HG03354 (cell line): ENCODE data around the gene EFL1.
A peak's percentile ranks its signal among the peaks of the same experiment; 100 is the strongest.
"Not testable (repeated sequence)": the region's sequence is repeated elsewhere in the genome, so short reads cannot be mapped to it uniquely, and the experiment has no call there.

Source experiments
- ATAC-seq: cut with Tn5 transposase; IDR thresholded peaks from one replicate; pipeline ENCODE4 v1.9.1; 2021; ENCODE audit warnings: mild to moderate bottlenecking; ENCODE audit not compliant: unreplicated experiment, poor library complexity, severe bottlenecking

Gene EFL1

DNA sequence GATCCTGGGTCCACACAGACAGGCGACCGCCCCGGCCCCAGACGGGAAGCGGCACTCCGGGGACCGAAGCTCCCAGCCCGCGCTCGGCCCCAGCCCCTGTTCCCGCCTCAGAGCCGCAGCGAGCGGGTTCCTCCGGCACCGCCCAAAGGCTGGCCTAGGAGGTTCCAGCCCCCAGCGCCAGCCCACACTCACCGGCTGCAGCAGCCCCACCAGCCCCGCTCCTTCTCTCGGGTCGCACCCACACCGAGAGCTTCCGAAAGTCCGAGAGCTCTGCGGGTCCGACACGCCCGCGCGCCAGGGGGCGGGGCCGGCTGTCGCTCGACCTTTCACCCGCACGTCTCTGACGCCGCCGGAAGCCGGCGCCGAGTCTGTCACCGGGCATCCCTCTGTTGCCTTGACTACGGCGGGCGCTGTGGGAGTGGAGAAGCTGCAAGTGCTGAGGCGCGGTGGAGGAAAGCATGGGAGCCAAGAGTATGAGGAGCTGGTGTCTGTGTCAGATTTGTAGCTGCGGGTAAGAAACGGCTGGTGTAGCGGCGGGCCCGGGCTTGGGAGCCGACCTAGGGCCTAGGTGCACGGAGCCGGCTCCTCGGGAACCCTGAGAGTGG, at the start of gene EFL1, which contains the start of gene SAXO2:
EFL1 (minus strand) TSS at position 313 of the 605 bp plus-strand sequence. CDS start 956 bp downstream, outside the sequence.
SAXO2 (plus strand) TSS at position 397 of the 605 bp plus-strand sequence; CDS start at position 459, 62 bp downstream.
- ATAC-seq, result peak; percentile 95

DNA sequence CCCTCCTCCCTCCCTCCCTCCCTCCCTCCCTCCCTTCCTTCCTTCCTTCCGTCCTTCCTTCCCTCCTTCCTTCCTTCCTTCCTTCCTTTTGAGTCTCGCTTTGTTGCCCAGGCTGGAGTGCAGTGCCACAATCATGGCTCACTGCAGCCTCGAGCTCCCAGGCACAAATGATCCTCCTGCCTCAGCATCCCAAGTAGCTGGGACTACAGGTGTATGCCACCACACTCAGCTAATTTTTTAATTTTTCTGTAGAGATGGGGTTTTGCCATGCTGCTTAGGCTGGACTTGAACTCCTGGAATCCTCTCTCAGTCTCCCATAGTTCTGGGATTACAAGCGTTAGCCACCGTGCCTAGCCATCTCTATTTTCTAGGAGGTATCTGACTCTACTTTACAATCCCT, 48.8 kb upstream of the EFL1 start:
- ATAC-seq, result not testable (repeated sequence)

DNA sequence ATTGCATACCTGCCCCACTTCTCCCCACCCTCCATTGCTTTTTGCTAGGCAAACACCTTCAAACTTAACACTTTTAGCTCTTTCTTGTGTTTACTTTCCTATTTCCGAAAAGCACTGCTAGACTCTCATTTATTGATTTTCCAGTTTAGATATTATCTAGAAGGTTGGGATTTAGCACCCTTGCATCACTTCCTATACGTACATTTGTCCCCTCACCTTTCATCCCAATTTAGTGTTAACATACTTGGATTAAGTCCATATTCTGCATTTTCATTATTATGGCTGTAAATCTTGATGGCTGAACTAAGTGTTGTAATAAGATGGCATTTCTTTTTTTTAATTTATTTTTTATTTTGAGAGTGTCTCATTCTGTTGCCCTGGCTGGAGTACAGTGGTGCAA, 47.3 kb upstream of the EFL1 start:
- ATAC-seq, result no peak

DNA sequence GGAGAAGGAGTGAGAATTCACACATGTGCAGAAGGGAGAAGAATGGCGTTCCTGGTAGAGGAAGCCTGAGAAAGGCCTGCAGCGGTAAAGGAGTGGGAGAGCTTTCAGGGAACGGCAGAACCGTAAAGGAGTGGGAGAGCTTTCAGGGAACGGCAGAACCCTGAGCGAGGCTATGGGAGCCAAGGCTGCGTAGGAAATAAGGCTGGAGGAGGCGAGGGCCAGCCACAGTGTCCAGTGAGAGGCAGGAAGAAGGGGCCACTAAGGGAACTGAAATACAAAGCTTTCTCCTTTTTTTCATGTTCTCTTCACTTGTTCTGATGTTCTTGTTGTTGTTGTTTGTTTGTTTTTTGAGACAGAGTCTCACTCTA, 45.2 kb upstream of the EFL1 start:
- no peak for ATAC-seq

DNA sequence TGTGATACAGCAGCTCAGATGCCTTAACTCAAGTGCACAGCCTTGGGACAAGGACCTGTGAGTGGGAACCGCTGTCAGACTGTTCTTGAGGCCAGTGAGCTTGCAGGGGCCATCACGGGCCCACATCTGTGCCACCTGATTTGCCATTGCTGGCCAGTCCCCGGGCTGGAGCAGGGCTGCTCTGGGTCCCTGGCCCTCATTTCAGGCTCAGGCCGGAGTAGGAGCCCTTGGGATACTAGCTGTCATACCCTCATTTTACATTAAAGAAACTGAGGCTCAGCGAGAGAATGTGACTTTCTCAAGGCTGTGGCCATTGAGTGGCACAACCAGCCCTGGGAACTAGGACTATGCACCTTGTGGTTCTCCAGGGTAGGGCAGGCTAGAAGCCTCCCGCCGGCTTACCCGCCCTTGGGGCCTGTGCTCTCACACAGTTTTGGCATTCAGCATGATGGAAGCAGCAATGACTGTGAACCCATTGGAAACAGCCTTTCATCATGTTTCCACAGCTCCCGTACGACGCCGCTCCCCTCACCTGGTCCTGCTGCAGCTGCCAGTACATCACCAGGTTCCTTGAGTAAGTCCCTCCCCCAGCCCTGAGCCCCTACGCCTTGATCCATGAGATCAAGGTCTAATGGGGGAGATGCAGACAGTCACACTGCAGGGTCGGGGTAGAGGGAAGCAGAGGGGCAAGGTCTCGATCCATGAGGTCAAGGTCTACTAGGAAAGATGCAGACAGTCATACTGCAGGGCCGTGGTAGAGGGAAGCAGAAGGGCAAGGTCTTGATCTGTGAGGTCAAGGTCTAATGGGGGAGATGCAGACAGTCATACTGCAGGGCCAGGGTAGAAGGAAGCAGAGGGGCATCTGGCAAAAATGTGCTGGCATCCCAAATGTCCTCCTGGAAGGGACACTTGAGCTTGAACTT, 44.5 kb upstream of the EFL1 start:
- no peak for ATAC-seq

DNA sequence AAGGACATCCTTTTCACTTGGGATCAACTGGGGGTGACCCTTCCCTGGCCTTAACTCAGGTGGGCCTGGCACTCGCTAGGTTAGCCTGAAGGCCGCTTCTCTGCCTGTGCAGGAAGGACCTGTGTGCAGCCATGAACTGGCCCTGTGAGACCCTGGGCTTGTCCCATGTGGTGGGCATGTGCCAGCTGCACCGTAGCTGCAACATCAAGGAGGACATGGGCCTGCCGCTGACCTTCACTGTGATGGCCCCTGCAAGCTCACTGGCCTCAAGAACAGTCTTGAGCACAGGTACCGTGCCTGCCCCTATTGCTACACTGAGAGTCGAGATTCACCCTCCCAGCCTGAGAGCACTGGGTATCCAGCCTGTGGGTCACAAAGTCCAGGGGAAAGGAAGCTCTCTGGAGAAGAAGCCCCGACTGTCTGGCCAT, 43.1 kb upstream of the EFL1 start:
- no peak for ATAC-seq

DNA sequence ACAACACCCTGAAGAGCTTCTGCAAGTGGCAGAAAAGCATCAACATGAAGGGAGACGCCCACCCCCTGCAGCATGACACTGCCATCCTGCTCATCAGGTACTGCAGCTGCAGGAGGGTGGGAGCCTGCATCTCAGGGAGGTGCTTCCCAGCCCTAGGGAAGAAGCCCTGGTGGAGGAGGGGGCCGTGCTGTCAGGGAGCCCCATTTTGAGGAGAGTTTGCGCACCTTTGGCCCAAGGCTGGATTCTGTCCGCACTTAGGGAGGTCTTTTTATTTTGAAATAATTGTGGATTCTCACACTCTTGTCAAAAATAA, 42.2 kb upstream of the EFL1 start:
- no peak for ATAC-seq

DNA sequence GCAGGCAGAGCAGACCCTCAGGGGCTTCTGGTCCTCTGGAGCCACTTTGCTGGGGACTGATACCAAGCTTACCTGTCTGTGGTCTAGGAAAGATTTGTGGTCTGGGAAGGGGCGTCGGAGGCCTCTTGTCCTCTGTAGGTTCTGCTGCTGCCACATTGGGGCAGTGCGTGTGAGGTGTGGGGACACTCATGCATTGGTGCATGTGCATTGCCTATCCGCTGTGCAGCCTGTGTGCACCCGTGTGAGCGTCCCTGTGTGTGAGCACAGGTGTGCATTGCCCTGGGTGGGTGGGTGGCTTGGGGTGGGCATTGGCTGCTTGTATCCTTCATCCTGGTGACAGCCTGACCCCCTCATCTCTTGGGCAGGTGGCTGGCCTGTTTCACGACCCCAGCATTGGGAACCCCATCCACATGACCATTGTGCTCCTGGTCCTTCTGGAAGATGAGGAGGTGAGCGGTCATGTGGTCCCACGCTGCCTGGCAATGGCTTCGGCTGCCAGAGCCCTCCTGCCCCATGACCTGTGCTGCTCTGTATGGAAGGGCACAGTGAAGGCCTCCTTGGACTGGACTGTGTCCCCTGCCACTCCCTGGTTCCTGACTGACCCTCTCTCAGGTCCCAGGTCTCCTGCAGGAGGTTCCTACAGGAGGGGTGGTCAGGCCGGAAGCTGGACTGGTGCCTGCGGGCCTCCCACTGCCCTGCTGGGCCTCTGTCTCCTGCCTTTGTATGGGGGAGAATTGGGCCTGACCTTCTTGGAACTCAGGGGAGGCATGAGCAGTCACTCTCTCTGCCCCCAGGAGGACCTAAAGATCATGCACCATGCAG, 41.6 kb upstream of the EFL1 start:
- no peak for ATAC-seq

DNA sequence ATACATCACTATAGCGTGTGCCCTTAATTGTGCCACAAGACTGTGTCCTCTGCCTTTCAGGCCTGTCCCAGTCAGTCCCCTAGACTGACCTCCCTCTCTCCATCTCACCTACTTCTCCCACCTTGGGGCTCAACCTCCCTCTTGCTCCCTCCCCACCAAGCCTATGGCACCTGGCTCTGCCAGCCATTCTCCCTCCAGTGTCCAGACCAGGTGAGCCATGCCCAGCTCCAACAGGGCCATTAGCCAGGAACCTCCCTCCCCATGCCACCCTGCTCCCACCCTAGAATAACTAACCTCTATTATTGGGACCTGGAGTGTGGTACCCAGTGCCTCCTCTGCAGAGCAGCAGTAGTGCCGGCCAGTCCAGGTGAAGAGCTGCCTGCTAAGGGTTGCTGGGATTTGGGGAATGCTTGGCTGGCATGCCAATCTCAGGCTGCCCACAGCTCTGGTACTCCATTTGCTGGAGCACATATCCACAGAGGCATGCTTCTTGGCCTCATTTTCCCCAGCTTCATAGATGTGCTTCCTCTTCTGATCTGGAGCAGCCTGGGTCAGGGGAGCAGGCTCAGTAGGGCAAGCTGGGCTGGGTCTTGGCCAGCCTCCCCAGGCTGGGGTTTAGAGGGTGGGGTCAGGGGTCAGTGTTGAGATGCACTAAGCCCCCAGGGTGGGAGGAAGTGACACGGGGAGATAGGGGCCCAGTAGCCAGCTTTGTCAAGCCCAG, 38.9 kb upstream of the EFL1 start:
- no peak for ATAC-seq

DNA sequence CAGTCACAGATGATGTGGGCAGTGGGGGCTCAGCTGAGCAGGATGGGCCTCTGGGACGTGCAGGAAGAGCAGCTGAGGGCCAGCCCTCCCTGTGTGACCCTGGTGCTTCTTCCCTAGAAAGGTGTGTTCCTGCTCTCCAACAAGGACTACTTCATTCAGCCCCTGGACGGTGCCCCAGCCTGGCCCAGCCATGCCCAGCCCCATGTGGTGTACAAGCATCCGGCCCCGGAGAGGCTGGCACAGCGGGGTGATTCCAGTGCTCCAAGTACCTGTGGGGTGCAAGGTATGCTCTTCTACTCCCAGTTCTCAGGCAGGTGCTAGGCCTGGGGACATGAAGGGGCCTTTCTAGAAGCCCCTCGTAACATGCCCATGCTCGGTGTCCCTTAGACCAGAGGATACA, 38.3 kb upstream of the EFL1 start:
- no peak for ATAC-seq

DNA sequence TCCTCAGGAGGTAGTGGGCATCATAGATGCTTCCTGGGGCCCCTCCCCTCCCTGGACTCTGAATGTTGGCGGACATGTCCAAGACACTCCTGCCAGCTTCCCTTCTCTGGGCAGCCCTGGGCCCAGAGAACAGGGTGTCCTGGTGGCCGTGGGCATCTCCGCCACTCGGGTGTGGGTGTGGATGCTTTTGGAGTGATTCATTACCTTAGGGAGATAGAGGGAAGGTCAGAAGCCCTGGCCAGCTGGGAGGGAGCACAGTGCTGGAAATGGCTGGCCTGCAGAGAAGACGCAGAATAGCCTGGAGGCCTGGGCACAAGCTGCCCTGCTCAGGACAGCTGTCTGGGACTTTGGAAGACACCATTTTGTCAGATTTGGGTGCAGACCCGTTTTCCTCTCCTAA, 37.8 kb upstream of the EFL1 start:
- ATAC-seq, result not testable (repeated sequence)

DNA sequence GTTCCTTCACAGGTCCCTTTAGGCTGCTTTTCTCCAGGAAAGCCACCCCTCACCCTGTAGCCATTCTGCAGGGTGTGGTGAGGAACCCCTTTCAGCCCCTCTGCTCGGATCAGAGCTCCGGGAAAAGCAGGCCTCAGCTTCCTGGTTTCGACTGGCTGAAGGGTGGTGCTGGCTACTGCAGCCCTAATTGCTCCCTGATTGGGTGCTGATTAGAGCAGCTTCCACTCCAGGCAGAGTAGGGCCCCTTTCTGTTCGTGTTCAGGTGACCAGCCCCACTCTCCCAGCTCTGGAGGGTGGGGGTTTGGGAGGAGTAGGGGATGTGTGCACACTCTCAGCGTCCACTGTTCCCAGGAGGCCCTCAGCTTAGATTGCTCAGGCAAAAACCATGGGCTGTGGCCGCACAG, 37.0 kb upstream of the EFL1 start:
- not testable (repeated sequence) for ATAC-seq

DNA sequence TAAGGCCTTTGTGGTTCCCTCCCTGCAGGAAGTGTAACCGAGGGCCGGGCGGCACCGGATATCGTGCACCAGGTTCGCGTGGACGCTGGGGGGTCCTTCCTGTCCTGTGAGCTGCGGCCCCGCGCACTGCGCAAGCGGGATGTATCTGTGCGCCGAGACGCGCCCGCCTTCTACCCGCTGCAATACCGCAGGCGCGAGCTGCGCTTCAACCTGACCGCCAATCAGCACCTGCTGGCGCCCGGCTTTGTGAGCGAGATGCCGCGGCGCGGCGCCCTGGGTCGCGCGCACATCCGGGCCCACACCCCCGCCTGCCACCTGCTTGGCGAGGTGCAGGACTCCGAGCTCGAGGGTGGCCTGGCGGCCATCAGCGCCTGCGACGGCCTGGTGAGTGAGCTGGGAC, 36.0 kb upstream of the EFL1 start:
- ATAC-seq, result peak; percentile 59

DNA sequence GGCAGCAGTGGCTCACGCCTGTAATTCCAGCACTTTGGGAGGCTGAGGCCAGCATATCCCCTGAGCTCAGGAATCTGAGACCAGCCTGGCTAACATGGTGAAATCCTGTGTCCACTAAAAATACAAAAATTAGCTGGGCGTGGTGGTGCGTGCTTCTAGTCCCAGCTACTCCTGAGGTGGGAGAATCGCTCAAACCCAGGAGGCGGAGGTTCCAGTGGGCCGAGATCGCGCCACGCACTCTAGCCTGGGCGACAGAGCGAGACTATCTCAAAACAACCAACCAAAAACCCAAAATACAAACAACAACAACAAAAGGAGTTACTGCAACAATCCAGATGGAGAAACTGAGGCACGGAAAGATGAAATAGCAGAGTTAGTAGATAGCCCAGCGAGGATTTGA, 35.5 kb upstream of the EFL1 start:
- ATAC-seq, result no peak

DNA sequence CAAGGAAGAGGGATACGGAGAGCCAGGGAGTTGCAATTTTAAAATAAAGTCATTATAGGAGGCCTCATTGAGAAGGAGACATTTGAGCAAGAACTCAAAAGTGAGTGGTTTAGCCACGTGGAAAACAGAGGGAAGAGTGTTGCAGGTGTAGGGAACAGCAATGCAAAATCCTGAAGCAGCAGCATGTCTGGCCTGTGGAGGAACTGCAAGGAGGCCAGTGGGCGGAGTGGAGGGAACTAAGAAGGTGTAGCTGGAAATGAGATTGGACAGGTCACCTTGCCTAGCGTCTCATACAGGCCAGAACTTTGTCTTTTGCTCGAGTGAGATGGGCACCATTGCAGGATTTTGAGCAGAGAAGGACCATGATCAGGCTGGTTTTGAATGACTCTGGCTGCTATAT, 35.0 kb upstream of the EFL1 start:
- ATAC-seq, result no peak

DNA sequence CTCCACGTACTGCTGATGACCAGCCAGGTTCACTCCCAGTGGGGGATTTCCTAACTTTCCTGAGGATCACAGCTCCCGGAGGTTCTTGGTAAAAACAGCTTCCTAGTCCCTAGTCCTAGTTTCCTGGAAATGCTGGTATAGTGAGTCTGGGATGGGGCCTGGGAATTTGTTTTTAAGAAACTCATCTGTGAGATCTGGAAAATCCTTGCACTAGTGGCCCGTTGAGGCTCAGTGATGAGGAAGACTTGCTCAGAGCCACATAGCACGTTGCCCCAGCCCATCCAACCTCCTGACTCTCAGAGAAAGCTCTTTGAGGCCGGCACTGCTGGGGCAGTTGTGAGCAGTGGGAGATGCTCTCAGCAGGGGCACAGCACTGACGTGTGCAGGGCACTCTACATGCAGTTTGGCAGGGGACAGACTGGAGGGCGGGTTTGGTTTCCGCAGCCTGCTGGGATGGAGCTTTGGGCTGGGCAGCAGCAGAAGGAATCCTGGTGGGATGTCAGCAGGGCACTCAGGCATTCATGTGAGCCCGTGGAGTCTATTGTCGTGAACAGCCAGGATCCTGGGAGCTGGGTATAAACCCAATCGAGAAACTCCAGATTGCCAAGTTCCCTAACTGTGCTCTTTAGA, 31.6 kb upstream of the EFL1 start:
- no peak for ATAC-seq

DNA sequence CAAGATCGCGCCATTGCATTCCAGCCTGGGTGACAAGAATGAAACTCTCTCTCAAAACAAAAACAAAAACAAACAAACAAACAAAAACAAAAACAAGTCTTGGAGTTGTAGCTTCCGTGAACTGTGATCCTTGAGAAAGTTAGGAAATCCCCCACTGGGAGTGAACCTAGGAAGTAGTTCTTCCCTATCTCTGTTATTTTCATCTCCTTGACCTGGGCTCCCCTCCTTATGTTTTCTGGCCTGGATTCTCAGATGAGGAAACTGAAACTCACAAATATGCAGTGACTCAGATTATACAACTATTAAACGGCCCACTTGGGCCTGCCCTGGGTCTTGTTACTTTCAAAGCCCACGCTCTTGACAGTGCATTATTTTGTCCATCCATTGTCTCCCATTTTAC, 29.7 kb upstream of the EFL1 start:
- ATAC-seq, result no peak

DNA sequence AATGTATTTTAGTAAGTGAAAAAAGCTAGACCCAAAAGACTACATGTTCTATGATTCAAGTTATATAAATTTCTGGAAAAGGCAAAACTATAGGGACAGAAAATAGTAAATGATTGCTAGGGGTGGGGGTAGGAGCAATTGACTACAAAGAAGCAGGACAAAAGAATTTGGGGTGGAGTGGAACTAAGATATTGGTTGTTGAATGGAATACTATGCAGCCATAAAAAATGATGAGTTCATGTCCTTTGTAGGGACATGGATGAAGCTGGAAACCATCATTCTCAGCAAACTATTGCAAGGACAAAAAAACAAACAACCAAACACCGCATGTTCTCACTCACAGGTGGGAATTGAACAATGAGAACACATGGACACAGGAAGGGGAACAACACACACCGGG, 25.7 kb upstream of the EFL1 start:
- not testable (repeated sequence) for ATAC-seq

DNA sequence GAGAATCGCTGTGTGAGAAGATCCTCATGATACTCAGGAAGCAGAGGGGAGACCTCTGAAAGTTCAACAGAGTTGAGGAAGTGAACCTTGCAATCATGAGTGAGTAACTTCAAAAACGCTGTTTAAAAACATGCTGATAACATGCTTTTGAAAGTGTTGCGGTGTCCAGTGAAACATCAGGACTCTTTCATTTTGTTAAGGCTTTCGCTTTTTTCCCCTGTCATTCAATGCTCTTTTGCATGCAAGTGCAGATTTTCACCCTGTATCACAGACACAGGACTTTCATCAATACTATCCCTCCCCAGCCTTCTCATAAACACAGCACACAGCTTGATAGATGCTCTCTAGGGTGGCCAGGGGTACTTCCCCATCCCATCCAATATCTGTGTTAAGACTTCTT, 23.9 kb upstream of the EFL1 start:
- ATAC-seq, result peak; percentile 87
